GM19468 (cell line): ENCODE data around the gene EFCAB6.

Experiments
- ATAC-seq: cut with Tn5 transposase; IDR thresholded peaks from one replicate; pipeline ENCODE4 v1.9.1; 2021; ENCODE audit warnings: mild to moderate bottlenecking, moderate library complexity, moderate number of reproducible peaks; ENCODE audit not compliant: unreplicated experiment; ENCODE audit errors: extremely low read depth

EFCAB6 gene

GRCh38 chr22:43830931-43831560 lies 18.9 kb upstream of the EFCAB6 start:
- ATAC-seq, result no peak

- no peak for ATAC-seq
These were observed 18.1 kb upstream of the EFCAB6 start for GRCh38 chr22:43829904-43830851.

DNA sequence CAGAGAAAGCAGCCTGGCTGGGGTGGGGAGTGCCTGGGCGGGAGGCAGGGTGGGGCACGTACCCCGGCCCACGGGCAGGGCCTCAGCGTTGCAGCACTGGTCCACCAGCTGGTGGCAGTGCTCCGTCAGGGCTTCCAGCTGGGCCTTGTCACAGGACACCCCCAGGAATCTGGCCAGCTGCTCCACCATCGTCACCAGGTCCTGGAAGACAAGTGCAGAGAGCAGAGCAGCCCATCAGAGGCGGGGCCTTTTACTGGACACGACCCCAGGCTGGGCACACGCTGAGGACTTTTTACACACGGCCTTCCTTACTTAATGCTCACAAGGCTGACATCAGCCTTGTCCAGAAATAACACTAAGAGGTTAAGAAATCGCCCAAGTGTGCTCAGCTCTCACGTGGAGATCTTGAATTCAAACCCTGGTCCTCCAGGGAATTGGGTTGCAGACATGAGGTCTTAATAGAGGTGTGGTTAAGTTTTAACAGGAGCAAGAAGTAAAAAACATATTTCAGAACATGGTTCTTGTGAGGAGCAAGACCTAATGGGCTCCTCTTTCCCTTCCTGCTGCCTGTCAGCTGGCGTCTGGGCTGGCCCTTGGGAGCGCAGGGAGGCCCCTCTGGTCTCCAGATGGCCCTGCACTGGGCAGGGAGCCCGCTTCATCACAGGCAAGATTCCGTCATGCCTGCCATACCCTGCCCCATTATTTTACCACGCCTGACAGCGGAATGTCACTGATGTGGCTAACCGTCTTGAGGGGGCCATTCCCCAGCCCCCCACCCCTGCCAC lies 17.1 kb upstream of the EFCAB6 start:
- no peak for ATAC-seq

GRCh38 chr22:43828725-43828997 lies 16.6 kb upstream of the EFCAB6 start:
- no peak for ATAC-seq

DNA sequence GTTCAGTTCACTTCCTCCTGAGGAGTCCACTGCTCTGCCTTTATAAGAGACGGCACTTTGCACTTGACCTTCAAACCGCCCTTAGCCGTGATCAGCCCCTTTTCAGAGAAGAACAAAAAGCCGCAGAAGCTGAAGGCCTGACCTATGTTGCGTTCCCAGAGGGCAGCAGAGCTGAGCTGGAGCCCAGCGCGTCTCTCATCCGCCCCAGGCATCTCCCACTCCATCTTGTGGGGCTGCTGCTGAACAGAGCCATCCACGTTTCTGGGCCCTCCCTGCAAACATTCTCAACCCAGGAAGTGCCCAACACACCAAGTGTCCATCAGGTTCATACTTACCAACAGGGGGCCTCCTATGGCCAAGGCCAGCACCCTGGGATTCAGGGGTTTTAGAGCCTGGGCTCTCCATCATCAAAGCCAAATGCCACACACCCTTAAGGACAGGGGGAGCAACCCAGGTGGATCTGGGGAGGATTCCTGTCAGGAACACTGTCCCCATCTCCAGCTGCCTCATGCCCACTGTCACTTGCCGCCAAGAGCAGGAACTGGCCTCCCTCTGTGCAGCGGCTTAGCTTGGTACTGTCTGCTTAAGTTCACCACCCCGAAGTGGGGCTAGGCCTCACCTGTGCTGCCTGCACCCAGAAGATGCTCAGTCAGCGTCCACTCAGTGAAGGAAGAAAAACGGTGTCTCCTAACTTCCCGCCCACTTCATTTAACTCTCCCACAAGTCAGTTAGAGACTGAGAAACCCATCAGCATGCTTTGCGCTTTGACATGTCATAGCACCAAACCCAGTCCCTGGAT lies 16.0 kb upstream of the EFCAB6 start:
- ATAC-seq, result no peak

GRCh38 chr22:43827003-43827735 lies 15.1 kb upstream of the EFCAB6 start:
- ATAC-seq, result no peak

- no peak for ATAC-seq
These were observed 14.3 kb upstream of the EFCAB6 start for GRCh38 chr22:43826142-43827002.

DNA sequence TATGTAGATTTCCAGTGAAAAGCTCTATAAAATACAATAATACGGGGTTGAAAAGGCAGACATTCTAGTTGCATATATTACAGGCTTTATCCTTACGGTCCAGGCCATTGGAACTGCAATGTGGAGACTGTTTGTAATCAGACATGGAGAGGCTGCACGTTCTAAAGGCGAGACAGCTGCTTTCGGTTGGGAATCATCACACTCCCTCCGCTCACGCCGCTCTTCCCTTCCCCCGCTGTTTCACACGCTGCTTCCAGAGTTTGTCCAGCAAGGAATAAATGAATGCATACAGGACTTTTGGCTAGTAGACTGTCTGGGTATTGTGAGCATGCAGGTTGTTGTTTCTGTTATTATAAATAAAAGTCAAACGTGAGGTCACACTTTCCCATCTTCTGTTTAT lies 13.5 kb upstream of the EFCAB6 start:
- no peak for ATAC-seq

- no peak for ATAC-seq
These were observed 12.8 kb upstream of the EFCAB6 start for GRCh38 chr22:43824724-43825420.

GRCh38 chr22:43823911-43824665 lies 12.0 kb upstream of the EFCAB6 start:
- ATAC-seq, result no peak

- ATAC-seq, result no peak
These were observed 11.3 kb upstream of the EFCAB6 start for GRCh38 chr22:43823353-43823908.

DNA sequence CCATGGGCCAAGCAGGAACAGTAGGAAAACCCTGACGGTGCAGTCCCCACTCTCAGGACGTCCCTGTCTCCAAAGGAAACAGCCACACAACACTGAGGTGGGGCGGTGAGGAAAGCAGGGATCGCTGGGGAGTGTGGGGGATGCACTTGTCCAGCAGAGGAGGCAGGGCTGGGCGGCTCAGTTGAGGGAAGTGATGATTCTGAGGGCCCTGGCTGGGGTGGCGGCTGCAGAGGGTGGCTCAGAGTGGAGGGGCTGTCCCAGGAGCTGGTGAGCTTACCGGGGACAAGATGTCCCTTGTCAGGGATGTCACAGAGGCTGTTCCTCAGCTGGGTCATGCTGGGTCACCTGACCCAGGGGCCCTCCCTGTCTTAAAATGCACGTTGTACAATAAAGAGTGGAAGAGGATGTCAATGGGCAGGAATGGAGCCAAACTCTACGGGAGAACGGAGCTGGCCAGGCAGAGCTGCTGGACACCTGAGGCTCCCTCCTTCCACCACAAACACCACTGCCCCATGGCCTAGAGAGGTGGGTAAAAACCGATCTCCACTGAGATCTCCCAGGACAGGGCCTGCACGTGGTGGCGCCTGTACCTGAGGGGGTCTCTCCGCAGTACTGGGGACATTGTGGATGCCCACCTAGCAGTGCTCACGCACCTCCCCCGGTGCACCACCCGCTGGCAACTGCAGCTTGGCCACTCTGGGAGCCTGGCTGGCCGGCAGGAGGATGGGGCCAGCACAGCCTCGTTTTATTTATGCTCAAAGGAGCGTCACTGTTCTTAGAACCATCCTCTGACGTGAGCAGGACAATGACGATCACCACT lies 9.7 kb upstream of the EFCAB6 start:
- ATAC-seq, result no peak

- no peak for ATAC-seq
These were observed 8.7 kb upstream of the EFCAB6 start for GRCh38 chr22:43820651-43821305.

- no peak for ATAC-seq
These were observed 8.0 kb upstream of the EFCAB6 start for GRCh38 chr22:43819931-43820640.

DNA sequence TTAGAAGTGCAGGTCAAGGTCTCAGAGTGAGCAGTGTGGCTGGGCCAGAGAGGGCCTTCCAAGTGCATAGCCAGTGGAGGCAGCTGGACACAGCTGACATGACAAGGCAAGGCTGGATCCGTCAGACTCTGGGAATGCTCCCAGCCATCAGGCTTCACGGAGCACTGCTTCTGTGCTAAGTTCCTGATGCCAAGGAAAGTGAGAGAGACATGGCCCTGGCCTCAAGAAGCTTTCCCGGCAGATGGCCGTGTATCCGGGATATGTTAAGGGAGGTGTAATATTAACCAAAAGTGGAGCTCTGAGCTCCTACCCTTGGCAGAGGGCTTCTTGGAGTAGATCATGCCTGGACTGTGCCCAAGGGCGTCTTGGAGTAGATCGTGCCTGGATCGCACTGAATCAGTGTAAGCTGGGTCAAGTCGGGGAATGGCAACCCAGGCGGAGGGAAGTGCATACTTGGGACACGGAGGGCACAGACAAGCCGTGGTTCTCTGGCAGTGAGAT lies 7.4 kb upstream of the EFCAB6 start:
- ATAC-seq, result no peak
